ENCODE results near the gene OSBP. TPM values are rescaled to one million over a fixed set of nuclear protein-coding genes. Genes with fewer than 3 reads are reported as not detected.

OSBP gene
- total and polyA plus RNA-seq, 9 of the 15 experiments (the other 6 are each of a cell fraction or from before 2014, with no cell fraction given) = 11.7 to 49.0 (median 28.7) TPM

- TF ChIP-seq, protein P1, sequence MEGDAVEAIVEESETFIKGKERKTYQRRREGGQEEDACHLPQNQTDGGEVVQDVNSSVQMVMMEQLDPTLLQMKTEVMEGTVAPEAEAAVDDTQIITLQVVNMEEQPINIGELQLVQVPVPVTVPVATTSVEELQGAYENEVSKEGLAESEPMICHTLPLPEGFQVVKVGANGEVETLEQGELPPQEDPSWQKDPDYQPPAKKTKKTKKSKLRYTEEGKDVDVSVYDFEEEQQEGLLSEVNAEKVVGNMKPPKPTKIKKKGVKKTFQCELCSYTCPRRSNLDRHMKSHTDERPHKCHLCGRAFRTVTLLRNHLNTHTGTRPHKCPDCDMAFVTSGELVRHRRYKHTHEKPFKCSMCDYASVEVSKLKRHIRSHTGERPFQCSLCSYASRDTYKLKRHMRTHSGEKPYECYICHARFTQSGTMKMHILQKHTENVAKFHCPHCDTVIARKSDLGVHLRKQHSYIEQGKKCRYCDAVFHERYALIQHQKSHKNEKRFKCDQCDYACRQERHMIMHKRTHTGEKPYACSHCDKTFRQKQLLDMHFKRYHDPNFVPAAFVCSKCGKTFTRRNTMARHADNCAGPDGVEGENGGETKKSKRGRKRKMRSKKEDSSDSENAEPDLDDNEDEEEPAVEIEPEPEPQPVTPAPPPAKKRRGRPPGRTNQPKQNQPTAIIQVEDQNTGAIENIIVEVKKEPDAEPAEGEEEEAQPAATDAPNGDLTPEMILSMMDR (IDR thresholded peaks at IDR 0.05 in 2 of 3, conservative IDR thresholded peaks at IDR 0.05 in 1 of 3; ENCODE audit: insufficient read depth in 2 of 3, low read depth in 1 of 3, low read length in 3 of 3) = no peak
- TF ChIP-seq CXXC5 (CRISPR knock-in tag; IDR thresholded peaks at IDR 0.05) = peak; percentile 58
- TF ChIP-seq HDAC1 (IDR thresholded peaks at IDR 0.05) = peak; percentile 71 to 100
- peak; percentile 92 for TF ChIP-seq CEBPG (CRISPR knock-in tag; IDR thresholded peaks at IDR 0.05)
- peak; percentile 94 to 98 for TF ChIP-seq CEBPG (tag; conservative IDR thresholded peaks at IDR 0.05 in 1 of 2, IDR thresholded peaks at IDR 0.05 in 1 of 2)
- TF ChIP-seq EZH2 (IDR thresholded peaks at IDR 0.05; ENCODE audit: borderline replicate concordance, low read depth, low read length) = no peak
- 0 out of 2 replicates have a peak, but pooled peaks have one; percentile 13 for TF ChIP-seq NCOA1 (IDR thresholded peaks at IDR 0.05; ENCODE audit: low read depth)
- TF ChIP-seq MNT (conservative IDR thresholded peaks at IDR 0.05) = peak; percentile 97 to 98
- TF ChIP-seq BCOR (IDR thresholded peaks at IDR 0.05) = peak; percentile 75
- TF ChIP-seq RBBP5 (IDR thresholded peaks at IDR 0.05; ENCODE audit: borderline replicate concordance, insufficient read depth, low read length, poor library complexity, severe bottlenecking) = peak; percentile 34
- no peak for TF ChIP-seq ID3 (CRISPR knock-in tag; IDR thresholded peaks at IDR 0.05)
- peak; percentile 25; the same call in 1 of the 2 replicates for TF ChIP-seq ID3 (tag; IDR thresholded peaks at IDR 0.05)
- TF ChIP-seq SMARCC2 (IDR thresholded peaks at IDR 0.05; ENCODE audit: low read depth) = 0 out of 2 replicates have a peak, but pooled peaks have one; percentile 43
- TF ChIP-seq CBX3 (IDR thresholded peaks at IDR 0.05; ENCODE audit: borderline replicate concordance in 1 of 2, low read length in 2 of 2) = 0 out of 3 replicates have a peak, but pooled peaks of 1 of the 2 experiments have one; percentile 53
- TF ChIP-seq, protein P2, sequence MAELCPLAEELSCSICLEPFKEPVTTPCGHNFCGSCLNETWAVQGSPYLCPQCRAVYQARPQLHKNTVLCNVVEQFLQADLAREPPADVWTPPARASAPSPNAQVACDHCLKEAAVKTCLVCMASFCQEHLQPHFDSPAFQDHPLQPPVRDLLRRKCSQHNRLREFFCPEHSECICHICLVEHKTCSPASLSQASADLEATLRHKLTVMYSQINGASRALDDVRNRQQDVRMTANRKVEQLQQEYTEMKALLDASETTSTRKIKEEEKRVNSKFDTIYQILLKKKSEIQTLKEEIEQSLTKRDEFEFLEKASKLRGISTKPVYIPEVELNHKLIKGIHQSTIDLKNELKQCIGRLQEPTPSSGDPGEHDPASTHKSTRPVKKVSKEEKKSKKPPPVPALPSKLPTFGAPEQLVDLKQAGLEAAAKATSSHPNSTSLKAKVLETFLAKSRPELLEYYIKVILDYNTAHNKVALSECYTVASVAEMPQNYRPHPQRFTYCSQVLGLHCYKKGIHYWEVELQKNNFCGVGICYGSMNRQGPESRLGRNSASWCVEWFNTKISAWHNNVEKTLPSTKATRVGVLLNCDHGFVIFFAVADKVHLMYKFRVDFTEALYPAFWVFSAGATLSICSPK (IDR thresholded peaks at IDR 0.05; ENCODE audit: borderline replicate concordance) = peak; percentile 11; the same call in 1 of the 2 replicates
- peak; percentile 67 for TF ChIP-seq USF1 (CRISPR knock-in tag; IDR thresholded peaks at IDR 0.05)
- peak; percentile 37 for TF ChIP-seq TARDBP (IDR thresholded peaks at IDR 0.05)
- TF ChIP-seq CAMTA2 (CRISPR knock-in tag; conservative IDR thresholded peaks at IDR 0.05) = 0 out of 2 replicates have a peak, but pooled peaks have one; percentile 21
- no peak for TF ChIP-seq ZNF165 (CRISPR knock-in tag; IDR thresholded peaks at IDR 0.05; ENCODE audit: borderline replicate concordance)
- no peak for TF ChIP-seq SMAD3 (CRISPR knock-in tag; conservative IDR thresholded peaks at IDR 0.05)
- TF ChIP-seq NCOA4 (IDR thresholded peaks at IDR 0.05; ENCODE audit: partially characterized antibody) = no peak
Measured at GRCh38 chr11:59550842-59551658, 64.5 kb downstream of the OSBP start (continued).

Data from K562 (cell line).